GF-D8 (cell line): ENCODE results near the gene EXD1.
A peak's percentile ranks its signal among the peaks of the same experiment; 100 is the strongest.

Experiments
- DNase-seq: peaks from one replicate; lab custom pipeline; 2025; lab: John Stamatoyannopoulos, UW

Gene EXD1

DNA sequence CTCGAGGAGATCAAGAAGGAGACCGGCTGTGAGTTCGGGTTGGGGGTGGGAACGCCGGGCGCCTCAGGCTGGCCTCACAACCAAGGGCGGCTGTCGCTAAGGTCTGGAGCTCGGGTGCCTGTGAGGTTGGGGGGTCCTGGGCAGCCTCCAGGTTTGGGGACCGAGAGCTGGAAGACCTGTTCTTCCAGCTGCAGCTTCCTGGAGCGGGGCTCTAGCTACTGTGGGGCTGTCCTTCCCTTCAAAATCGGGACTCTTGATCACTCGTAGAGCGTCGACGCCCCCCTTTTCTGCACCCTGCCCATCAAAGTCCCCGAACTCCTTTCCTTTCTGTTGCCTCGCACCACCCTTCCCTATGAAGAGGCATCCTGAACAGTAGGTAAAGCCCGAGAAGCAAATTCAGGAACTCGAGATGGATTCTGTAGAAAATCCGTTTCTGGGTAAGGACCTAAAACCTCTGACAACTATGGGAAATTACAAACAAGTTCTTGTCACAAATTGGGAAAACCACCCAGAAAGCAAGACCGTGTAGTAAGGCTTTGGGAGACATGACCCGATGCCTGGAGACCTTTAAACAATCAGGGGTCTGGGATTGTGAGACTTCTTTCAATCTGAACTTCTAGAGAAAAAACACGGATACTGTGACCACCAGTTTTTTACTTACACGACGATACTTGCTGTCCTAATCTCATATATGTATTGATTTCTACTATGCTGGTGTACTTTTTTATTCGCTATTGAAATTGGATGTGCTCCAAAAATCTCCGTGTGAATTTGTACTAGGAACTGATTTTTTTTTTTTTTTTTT is 1.1 kb upstream of the EXD1 start:
- no peak for DNase-seq

- no peak for DNase-seq
Measured at GRCh38 chr15:41230345-41230649, 260 bp downstream of the EXD1 start.

DNA sequence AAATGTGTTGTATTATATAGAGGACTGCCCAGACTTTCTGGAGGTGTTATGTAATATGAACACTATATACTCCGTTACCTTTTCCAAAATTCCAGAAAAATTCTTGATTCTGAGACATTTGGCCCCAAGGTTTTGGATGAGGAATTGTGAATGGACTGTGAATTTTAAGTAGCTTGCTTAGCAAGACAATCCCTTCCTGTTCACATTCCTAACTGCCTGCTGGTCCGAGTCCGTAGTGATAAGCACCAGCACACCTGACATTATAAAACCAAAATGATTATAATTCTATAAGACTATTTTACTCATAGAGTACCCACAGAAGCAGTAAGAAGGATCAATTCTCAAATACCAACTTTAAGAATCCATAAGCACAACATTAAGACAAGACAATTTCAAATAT is 11.2 kb downstream of the EXD1 start:
- no peak for DNase-seq

DNA sequence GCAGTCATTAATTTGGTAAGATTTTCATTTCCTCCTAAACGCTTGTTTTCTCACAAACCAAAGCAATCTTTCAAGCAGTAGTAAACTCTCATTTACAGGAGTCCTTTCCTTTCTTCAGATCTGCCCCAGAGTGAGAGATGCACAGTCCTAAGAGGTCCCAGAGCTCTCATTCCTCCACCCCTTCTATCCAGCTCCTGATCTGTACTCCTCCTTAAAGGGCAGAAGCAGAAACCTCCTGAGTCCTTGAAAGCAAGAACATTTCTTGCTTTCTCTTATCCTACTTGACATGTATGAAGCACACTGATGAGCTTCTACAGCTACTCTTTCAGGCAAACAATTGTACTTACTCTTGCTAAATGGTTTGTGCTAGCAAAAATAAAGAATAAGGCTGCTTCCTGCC is 11.7 kb downstream of the EXD1 start:
- DNase-seq = no peak

DNA sequence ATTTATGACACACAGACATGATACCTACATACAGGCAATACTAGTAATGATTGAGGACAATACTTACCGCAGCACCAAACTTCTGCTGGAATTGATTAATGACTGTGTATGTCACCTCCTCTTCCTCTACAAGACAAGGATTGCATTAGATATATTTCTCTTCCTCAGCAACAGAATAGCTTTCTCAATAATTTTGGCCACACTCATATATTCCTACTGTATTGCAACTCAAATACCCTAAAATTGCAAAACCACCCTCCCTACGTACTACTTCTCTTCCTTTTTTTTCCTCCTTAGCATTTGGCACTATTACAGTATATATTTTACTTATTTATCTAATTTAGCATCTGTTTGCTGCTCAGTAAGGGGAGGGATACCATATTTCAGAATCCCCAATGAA is 14.8 kb downstream of the EXD1 start:
- peak; percentile 62 for DNase-seq

GRCh38 chr15:41207687-41208448 is 22.7 kb downstream of the EXD1 start:
- DNase-seq = no peak

GRCh38 chr15:41205315-41205714 is 25.2 kb downstream of the EXD1 start:
- no peak for DNase-seq

DNA sequence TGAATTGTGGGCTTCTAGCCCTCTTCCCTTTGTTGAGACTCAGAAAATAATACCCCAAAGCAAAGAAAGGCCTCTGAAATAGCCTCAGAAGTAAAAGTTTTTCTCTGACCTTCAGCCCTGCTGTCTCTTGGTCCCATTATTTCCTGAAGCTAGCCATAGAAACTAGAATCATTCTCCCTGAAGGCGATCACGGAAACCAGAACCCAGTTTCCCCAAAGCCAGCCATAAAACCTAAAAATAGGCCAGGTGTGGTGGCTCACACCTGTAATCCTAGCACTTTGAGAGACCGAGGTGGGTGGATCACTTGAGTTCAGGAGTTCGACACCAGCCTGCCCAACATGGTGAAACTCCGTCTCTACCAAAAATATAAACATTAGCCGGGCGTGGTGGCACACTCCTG is 27.2 kb downstream of the EXD1 start:
- no peak for DNase-seq

- DNase-seq = no peak
Measured at GRCh38 chr15:41199470-41199869, 31.1 kb downstream of the EXD1 start.

- no peak for DNase-seq
Measured at GRCh38 chr15:41194444-41194843, 36.1 kb downstream of the EXD1 start.

- DNase-seq = no peak
Measured at GRCh38 chr15:41183581-41183980, 47.0 kb downstream of the EXD1 start.

DNA sequence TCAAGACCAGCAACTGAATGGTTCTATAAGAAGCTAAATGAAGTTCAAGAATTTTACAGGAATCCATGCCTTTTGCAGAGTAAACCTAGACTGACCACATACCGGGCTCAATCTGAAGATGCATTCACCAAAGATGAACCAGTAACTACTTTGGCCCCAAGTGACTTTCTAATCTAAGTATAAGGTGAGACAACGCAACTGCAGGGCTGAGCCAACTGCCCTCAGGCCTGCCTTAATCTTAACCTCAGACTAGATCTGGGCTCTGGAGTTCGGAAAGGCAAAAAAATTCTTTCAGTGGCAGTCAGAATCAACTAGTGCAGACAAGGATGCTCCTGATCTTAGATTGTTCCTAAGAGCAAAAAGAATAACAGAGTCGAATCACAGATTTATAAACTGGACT is 48.3 kb downstream of the EXD1 start:
- no peak for DNase-seq

DNA sequence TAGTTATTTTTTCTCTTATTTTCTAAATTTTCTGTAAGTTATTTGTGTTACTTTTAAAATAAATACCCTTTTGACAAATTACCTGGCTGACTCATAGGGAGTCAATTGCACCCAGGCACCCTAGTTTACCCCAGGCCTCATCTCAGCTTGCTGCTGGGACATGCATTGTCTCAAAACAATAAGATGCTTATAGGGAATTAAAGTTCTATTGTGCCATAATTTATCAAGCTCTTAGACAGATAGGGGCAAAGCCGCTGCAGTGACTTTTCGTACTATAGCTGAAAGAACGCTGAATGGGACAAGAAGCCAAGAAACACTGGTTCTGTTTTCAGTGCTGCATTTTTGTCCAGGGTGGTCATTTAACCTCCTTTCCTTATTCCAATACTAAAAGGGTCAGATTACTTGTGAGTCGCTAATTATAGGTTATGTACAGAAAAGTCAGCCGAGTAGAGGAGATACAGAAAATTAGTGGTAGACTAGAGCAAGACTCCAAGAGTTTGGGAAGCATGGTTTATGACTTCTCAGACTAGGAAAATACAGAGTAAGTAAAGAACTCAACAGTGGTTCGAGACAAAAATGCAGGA is 50.3 kb downstream of the EXD1 start:
- no peak for DNase-seq

DNA sequence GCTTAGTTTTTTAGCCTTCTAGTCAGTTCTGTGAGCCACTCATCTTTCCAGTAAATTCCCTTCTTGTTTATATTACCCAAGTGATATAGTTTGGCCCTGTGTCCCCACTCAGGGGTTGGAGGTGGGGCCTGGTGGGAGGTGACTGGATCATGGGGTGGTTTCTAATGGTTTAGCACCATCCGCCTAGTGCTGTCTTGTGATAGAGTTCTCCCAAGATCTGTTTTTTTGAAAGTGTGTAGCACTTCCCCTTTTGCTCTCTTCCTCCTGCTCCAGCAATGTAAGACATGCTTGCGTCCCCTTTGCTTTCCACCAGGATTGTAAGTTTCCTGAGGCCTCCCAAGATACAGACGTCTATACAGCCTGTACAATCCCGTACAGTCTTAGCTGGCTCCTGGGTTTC is 60.8 kb downstream of the EXD1 start:
- DNase-seq = peak; percentile 1

GRCh38 chr15:41169086-41169485 is 61.5 kb downstream of the EXD1 start:
- no peak for DNase-seq

DNA sequence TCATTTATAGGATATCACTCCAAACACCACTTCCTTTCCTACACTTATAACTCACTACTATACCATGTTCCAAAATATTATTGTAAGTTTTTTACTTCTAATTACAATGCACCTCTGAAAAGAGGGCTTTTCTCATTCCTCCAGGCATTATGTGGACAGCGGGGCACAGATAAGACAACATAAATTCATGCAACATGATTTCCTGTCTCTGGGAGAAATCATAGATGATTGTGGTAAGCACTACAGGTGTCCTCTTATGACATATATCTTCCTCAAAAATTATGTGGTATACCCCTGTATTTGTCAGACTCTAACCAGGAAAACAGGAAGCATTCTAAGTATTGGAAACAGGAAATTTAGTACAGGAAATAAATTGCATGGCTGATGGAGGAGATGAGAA is 68.8 kb downstream of the EXD1 start:
- DNase-seq = peak; percentile 9

DNA sequence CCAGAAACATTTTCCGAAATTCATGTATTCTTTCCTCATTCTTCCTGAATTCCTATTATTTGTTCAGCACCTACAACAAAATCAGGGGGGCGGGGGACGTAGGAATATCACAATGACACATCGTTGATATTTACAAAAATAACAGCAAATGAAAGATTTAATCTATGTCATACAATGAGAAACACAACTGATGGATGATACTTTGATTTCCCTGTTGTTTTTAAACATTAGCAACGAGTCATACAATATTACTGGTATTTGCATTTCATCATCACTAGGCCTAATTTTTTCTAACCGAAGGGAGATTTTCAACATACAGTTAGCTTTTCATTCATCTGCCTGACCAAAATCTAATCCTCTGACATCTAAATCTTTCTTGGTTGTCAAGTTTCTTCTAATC is 69.2 kb downstream of the EXD1 start:
- DNase-seq = no peak

GRCh38 chr15:41160639-41161315 is 69.8 kb downstream of the EXD1 start:
- no peak for DNase-seq

GRCh38 chr15:41154412-41154811 is 76.1 kb downstream of the EXD1 start:
- DNase-seq = no peak

GRCh38 chr15:41153733-41154132 is 76.8 kb downstream of the EXD1 start:
- DNase-seq = no peak

DNA sequence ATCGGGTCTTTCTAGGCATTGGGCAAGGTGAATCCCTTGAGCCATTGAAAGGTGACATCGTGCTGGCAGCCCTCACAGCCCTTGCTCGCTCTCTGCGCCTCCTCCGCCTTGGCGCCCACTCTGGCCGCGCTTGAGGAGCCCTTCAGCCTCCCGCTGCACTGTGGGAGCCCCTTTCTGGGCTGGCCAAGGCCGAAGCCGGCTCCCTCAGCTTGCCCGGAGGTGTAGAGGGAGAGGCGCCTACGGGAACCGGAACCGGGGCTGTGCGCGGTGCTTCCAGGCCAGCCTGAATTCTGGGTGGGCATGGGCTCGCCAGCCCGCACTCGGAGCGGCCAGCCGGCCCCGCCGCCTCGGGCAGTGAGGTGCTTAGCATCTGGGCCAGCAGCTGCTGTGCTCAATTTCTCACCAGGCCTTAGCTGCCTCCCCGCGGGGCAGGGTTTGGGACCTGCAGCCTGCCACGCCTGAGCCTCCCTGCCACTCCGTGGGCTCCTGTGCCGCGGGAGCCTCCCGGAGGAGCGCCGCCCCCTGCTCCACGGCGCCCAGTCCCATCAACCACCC is 79.0 kb downstream of the EXD1 start:
- DNase-seq = no peak

DNA sequence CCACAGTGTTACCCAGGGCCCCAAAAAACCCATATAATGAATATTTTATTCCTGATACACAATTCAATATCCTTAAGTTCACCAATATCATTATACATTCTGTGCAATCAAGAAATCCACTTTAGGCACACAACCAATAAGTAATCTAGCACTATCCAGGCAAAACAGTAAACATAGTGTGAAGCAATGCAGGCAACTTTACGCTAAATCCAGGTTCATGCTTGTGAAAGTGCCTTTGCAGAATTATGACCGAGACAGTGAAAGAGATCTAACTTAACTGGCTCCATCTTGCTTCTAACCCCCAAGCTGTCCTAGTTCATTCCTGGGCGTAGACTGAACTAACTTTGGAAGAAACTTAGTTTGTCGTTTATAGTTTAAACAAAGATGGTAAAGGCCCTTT is 80.3 kb downstream of the EXD1 start:
- DNase-seq = no peak

DNA sequence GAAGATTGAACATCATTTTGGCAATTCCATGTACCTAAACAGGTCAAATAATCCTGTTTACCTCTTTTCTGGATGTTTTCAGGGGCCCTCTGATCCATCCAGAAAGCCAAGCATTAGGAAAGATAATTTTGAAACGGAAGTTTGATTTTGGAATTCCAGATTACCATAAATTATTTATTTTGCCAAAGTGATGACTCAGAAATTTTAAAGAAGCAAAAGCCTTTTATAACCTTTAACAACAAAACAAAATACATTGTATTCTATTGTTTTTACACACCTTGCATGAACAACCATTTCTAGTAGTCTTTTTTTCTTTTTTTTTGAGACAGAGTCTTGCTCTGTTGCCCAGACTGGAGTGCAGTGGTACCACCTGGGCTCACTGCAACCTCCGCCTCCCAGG is 82.5 kb downstream of the EXD1 start:
- DNase-seq = no peak
